Peyer's patch (tissue), 4 donors: ENCODE data around the gene TC2N. TPM values are rescaled to one million over a fixed set of nuclear protein-coding genes. Genes with fewer than 3 reads are reported as not detected.
A peak's percentile ranks its signal among the peaks of the same experiment; 100 is the strongest.

Experiments used
- DNase-seq, 3 donors: peaks; one replicate each; pipeline ENCODE4 v3.0.0-alpha.2; 2017 to 2019
- H3K27ac ChIP-seq, 4 donors: fragments of 200-600 bp; sonication (generic); one replicate each; pipeline ENCODE4 v1.5.1; 2016 to 2019
- H3K27me3 ChIP-seq, 2 donors: fragments of 200-600 bp; sonication (generic); one replicate each; pipeline ENCODE4 v1.5.1; 2019
- H3K36me3 ChIP-seq, 3 donors: fragments of 200-600 bp; sonication (generic); one replicate each; pipeline ENCODE4 v1.5.1; 2016 to 2019
- H3K4me1 ChIP-seq, 4 donors: fragments of 200-600 bp; sonication (generic); one replicate each; pipeline ENCODE4 v1.5.1; 2016 to 2019
- H3K4me3 ChIP-seq, 4 donors: fragments of 200-600 bp; sonication (generic); 1 replicate in 3 of 4; 2 replicates in 1 of 4; pipeline ENCODE4 v1.5.1; 2016 to 2019; ENCODE audit warnings: mild to moderate bottlenecking in 1 of 4
- H3K9me3 ChIP-seq, 4 donors: fragments of 200-600 bp; sonication (generic); one replicate each; pipeline ENCODE4 v1.5.1; 2016 to 2019; ENCODE audit warnings: mild to moderate bottlenecking in 1 of 4
- POLR2A ChIP-seq, 2 donors: fragments of 450-650 bp; IDR thresholded peaks; one replicate each; pipeline ENCODE4 v1.5.1; 2017; ENCODE audit warnings: antibody characterized with exemption in 2 of 2, mild to moderate bottlenecking in 2 of 2, moderate library complexity in 2 of 2
- total RNA-seq, 4 donors: library from RNA; depleted of rRNA; stranded (reverse); fragments of >200 nt; gene quantifications; one replicate each; pipeline ENCODE4 v1.1.0, GENCODE V29; 2016
- TF ChIP-seq, protein P1 (sequence below), 6 experiments: fragments of 450-650 bp in 4 of 6; fragments of 200-600 bp in 2 of 6; sonication (generic) in 1 of 6; IDR thresholded peaks; one replicate each; pipeline ENCODE4 v1.5.1; 2017 to 2019; ENCODE audit warnings: antibody characterized with exemption in 6 of 6, mild to moderate bottlenecking in 3 of 6, moderate library complexity in 1 of 6

Gene TC2N
- total RNA-seq, 4 donors from 2014 or later, result 35.2 to 59.4 (median 50.9) TPM

DNA sequence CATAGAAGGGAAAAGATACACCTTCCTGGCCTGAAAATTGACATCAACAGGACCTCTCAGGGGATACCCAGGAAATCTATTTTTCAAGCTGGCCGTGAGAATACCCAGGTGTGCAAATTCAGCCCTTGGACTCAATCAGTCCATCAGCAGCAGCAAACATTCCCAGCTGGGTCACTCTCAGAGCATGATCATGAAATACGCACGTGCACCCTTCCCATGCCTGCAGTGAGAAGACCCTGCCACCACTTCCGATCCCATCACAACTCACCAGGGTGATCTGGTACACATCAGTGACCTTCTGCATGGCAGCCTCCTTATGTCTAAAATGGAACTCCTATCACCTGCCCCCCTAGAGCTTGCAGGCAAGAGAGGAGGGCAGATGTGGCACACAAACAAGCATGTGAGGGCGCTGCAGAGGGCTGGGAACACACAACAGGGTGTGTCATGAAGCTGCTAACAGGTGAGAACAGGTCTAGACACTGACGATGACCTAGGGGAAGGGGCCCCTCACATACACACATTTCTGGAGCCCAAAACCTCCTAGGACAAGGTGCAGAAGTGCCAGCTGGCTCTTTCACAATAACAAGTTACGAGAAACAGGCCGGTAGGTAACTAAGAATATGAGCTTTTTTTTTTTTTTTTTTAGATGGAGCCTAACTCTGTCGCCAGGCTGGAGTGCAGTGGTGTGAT is 37.8 kb upstream of the TC2N start:
- no peaks in the 10 kb centered on the region for H3K4me1 ChIP-seq
- H3K27me3 ChIP-seq, result no peaks in the 10 kb centered on the region
- no peak for TF ChIP-seq POLR2A (IDR thresholded peaks at IDR 0.05)
- TF ChIP-seq, protein P1, sequence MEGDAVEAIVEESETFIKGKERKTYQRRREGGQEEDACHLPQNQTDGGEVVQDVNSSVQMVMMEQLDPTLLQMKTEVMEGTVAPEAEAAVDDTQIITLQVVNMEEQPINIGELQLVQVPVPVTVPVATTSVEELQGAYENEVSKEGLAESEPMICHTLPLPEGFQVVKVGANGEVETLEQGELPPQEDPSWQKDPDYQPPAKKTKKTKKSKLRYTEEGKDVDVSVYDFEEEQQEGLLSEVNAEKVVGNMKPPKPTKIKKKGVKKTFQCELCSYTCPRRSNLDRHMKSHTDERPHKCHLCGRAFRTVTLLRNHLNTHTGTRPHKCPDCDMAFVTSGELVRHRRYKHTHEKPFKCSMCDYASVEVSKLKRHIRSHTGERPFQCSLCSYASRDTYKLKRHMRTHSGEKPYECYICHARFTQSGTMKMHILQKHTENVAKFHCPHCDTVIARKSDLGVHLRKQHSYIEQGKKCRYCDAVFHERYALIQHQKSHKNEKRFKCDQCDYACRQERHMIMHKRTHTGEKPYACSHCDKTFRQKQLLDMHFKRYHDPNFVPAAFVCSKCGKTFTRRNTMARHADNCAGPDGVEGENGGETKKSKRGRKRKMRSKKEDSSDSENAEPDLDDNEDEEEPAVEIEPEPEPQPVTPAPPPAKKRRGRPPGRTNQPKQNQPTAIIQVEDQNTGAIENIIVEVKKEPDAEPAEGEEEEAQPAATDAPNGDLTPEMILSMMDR (IDR thresholded peaks at IDR 0.05), result no peak
- H3K36me3 ChIP-seq, result no peaks in the 10 kb centered on the region
- no peak for DNase-seq
- no peak overlapping the region for H3K4me3 ChIP-seq
- H3K27ac ChIP-seq, result no peak overlapping the region
- H3K9me3 ChIP-seq, result no peaks in the 10 kb centered on the region

DNA sequence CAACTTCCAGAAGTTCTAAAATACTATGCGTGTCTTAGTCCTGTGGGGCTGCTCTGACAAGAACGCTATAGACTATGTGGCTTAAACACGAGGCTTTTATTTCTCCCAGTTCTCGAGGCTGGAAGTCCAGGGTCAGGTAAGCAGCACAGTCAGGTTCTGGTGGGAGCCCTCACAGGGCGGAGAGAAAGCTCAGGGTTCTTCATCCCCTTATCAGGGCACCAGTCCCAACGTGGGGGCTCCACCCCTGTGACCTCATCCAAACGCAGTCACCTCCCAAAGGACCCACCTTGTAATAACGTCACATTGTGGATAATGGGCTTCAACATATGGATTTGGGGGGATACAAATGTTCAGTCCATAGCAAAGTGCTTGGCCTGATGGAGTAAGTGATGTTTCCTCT is 37.1 kb upstream of the TC2N start:
- no peak overlapping the region for H3K27ac ChIP-seq

DNA sequence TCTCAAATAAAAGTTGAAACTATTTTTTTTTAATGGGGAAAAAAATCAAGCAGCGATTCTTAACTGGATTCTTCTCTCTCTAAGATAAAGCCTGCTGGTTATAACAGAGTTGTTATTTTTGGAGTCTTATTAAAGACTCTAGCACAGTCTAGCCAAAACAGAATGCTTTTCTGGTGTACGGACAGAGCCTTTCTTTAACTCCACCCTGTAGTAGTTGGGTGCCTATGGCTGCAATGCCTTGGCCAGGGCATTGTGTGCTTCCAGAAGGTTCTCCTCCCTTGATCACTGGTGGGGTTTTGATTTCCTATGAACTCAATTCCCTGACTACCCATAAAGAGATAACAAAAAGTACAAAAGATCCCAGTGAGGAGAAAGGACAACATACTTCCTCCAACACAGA is 35.7 kb upstream of the TC2N start:
- no peaks in the 10 kb centered on the region for H3K9me3 ChIP-seq
- H3K36me3 ChIP-seq, result no peaks in the 10 kb centered on the region
- no peak overlapping the region for H3K27ac ChIP-seq
- H3K4me3 ChIP-seq, result no peak overlapping the region
- H3K4me1 ChIP-seq, result no peaks in the 10 kb centered on the region
- no peak for DNase-seq
- H3K27me3 ChIP-seq, result no peaks in the 10 kb centered on the region
- no peak for TF ChIP-seq POLR2A (IDR thresholded peaks at IDR 0.05)
- TF ChIP-seq, protein P1 (IDR thresholded peaks at IDR 0.05), result no peak

More for the DNA sequence above, 37.1 kb upstream of the TC2N start:
- H3K4me1 ChIP-seq, result no peaks in the 10 kb centered on the region
- no peaks in the 10 kb centered on the region for H3K36me3 ChIP-seq
- DNase-seq, result no peak
- TF ChIP-seq, protein P1 (IDR thresholded peaks at IDR 0.05), result no peak
- no peak for TF ChIP-seq POLR2A (IDR thresholded peaks at IDR 0.05)
- H3K9me3 ChIP-seq, result no peaks in the 10 kb centered on the region
- H3K27me3 ChIP-seq, result no peaks in the 10 kb centered on the region
- H3K4me3 ChIP-seq, result no peak overlapping the region

DNA sequence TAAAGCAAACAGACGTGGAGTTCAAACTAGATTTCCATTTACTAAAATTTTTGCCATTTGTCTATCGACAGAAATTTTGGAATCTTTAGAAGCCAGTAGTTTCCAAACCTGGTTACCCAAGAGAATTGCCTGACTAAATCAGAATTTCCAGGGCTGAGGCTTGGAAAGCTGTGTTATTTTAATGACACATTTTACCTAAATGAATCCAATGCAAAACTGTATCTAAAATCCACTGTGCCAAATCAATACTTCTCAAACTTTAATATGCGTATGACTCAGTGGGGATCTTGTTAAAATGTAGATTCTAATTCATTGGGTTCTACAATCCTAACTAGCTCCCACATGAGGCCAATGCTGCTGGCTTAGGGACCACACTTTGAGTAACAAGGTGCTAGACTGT is 35.0 kb upstream of the TC2N start:
- Histone ChIP-seq H3K4me1 (no peaks in the 10 kb centered on the region), H3K27ac (no peak overlapping the region), H3K4me3 (no peak overlapping the region), H3K27me3 (no peaks in the 10 kb centered on the region), H3K36me3 (no peaks in the 10 kb centered on the region), H3K9me3 (no peaks in the 10 kb centered on the region)
- DNase-seq, result no peak
- no peak for TF ChIP-seq POLR2A (IDR thresholded peaks at IDR 0.05)
- TF ChIP-seq, protein P1 (IDR thresholded peaks at IDR 0.05), result no peak

DNA sequence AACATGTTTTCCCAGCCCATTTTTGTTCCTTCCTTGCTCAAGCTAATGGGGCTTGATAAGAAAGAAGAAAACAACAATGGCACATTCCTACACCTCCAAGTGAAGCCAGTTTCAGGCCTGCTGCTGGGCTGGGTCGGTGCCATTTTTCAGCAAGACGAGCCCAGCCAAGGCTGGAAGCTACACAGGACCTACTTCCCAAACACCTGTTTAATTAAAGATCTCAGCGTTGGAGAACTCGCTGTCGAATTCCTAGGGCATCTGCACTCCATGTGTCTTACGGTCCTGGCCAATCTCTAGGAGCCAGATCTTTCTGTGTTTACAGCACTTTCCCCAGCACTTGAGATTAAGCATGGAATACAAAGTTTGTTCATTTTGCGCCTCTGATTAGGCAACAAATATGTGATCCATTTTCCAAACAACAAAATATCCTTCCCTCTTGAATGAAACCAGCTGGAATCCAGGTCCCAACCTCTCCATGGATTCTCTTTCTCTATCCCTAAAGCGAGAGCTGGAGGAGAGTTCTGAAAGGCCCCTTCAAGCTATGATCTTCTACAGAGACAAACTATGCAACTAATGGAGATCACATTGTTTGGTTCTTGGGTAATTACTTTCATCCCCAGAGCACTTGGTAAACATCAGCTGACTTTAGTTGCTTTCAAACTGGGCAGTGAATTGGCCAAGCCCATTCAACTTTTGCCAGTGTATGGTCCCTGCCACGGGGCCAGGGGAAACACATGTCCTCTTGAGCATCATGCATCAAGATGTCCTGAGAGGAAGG is 34.3 kb upstream of the TC2N start:
- H3K36me3 ChIP-seq, result no peaks in the 10 kb centered on the region
- H3K4me1 ChIP-seq, result no peaks in the 10 kb centered on the region
- TF ChIP-seq POLR2A (IDR thresholded peaks at IDR 0.05), result no peak
- TF ChIP-seq, protein P1 (IDR thresholded peaks at IDR 0.05), result no peak
- H3K9me3 ChIP-seq, result no peaks in the 10 kb centered on the region
- DNase-seq, result no peak
- H3K27ac ChIP-seq, result peak overlapping the region in 1 of 4 donors; percentile 1
- H3K27me3 ChIP-seq, result no peaks in the 10 kb centered on the region
- no peak overlapping the region for H3K4me3 ChIP-seq
